Suprapubic skin (tissue), 3 donors: ENCODE measurements around the gene SGTA.

Experiments used
- CTCF ChIP-seq, 2 donors: fragments of 200-600 bp in 1 of 2; fragments of 450-650 bp in 1 of 2; sonication (generic) in 1 of 2; IDR thresholded peaks; one replicate each; pipeline ENCODE4 v1.5.1; 2016 to 2019; ENCODE audit warnings: antibody characterized with exemption in 2 of 2, mild to moderate bottlenecking in 1 of 2, moderate library complexity in 1 of 2
- EP300 ChIP-seq: sonication (generic); formaldehyde crosslinking; IDR thresholded peaks from one replicate; pipeline ENCODE4 v1.6.1; 2017; ENCODE audit warnings: antibody characterized with exemption

DNA sequence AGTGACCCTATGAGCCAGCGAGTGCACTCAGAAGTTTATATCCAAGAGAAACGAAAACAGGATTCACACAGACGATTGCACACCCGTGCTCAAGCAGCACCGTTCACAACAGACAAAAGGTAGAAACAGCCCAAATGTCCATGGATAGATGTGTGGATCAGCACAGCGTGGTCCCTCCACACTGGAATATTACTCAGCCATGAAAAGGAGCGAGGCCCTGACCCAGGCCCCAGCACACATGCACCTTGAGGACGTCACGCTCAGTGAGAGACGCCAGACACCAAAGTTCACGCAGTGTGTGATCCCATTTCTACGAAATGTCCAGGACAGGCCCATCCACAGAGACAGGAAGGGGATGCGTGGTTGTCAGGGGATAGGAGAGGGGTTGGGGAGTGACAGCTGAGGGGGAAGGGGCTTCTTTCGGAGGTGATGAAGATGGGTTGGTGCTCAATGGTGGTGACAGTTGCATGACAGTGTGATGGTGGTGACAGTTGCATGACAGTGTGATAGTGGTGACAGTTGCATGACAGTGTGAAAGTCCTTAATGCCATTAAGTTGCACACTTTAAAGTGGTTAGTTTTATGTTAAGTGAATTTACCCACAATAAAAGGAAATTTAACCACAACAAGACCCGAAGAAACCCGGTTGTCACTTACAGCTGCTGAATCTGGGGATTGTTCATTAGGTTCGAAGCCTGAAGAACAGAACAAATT lies 24.3 kb downstream of the SGTA start:
- TF ChIP-seq EP300 (no peak), CTCF (IDR thresholded peaks at IDR 0.05) (no peak)
